ENCODE data around the gene SP4. TPM values are rescaled to one million over a fixed set of nuclear protein-coding genes. Genes with fewer than 3 reads are reported as not detected.

The SP4 gene
- total RNA-seq, 1 donor from 2014 or later = 9.3 TPM

DNA sequence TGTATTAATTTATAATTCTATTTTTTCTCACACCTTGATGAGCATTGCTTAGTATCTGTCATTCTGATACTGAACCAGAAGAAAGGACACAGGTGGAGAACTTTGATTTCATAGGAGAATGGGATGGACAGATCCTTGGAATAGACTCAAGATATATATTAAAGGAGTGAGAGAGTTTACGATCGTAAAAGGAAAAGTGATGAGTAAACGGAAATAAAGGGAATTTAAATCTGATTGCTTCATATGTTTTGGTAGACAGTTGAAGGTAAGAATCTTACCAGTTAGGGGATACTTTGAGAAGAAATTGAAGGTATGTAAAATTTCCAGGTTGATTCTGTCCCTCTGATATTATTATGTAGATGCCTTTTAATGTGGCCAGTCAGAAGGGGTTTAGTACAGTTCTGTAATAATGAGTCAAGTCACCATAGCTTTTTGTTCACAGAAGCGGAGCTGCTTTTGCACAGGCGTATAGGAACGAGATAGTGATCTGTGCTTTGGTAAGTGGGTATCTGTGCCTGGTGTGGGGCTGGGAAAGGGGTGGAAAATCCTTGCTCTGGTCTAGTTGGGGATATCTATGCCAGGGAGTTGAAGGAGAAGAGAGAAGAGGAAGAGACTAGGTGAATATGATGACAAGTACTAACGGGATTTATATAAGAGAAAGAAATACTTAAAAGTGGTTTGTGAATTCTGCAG lies 15.4 kb downstream of the SP4 start:
- no peak for DNase-seq (ENCODE audit: low spot score)
- Mint-ChIP-seq H3K27ac (ENCODE audit: unreplicated experiment) (no peak overlapping the region), H3K27me3 (ENCODE audit: unreplicated experiment) (peaks cover 1% of the 10 kb centered on the region), H3K36me3 (ENCODE audit: low read depth, unreplicated experiment) (peaks cover 4% of the 10 kb centered on the region), H3K4me3 (ENCODE audit: unreplicated experiment) (no peak overlapping the region), H3K9me3 (ENCODE audit: unreplicated experiment) (no peaks in the 10 kb centered on the region), H3K4me1 (ENCODE audit: unreplicated experiment) (no peaks in the 10 kb centered on the region)
- TF ChIP-seq, protein P1, sequence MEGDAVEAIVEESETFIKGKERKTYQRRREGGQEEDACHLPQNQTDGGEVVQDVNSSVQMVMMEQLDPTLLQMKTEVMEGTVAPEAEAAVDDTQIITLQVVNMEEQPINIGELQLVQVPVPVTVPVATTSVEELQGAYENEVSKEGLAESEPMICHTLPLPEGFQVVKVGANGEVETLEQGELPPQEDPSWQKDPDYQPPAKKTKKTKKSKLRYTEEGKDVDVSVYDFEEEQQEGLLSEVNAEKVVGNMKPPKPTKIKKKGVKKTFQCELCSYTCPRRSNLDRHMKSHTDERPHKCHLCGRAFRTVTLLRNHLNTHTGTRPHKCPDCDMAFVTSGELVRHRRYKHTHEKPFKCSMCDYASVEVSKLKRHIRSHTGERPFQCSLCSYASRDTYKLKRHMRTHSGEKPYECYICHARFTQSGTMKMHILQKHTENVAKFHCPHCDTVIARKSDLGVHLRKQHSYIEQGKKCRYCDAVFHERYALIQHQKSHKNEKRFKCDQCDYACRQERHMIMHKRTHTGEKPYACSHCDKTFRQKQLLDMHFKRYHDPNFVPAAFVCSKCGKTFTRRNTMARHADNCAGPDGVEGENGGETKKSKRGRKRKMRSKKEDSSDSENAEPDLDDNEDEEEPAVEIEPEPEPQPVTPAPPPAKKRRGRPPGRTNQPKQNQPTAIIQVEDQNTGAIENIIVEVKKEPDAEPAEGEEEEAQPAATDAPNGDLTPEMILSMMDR (IDR thresholded peaks at IDR 0.05; ENCODE audit: unreplicated experiment) = no peak

DNA sequence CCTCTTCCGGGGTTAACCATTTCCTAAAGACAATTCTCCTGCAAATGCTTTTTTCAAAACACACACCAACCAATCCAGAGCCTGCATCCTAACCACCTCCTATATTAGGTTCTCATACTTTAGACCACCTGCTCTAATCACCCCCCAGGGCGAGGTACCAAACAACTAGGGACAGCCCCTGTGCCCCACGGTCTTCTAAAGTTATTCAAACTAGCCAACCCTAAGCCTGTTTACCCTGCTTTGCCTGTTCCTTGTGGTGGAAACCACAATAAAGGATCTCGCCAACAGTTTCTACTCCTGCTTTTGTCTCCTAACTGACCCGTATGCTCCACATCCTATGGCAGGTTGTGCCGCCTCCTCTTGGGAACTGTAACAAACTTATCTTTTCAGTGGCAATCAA lies 21.1 kb downstream of the SP4 start:
- DNase-seq (ENCODE audit: low spot score) = no peak
- Mint-ChIP-seq H3K27ac (ENCODE audit: unreplicated experiment) (no peak overlapping the region), H3K4me3 (ENCODE audit: unreplicated experiment) (no peak overlapping the region), H3K36me3 (ENCODE audit: low read depth, unreplicated experiment) (peaks cover 11% of the 10 kb centered on the region), H3K4me1 (ENCODE audit: unreplicated experiment) (no peaks in the 10 kb centered on the region), H3K27me3 (ENCODE audit: unreplicated experiment) (no peaks in the 10 kb centered on the region), H3K9me3 (ENCODE audit: unreplicated experiment) (no peaks in the 10 kb centered on the region)
- TF ChIP-seq, protein P1 (IDR thresholded peaks at IDR 0.05; ENCODE audit: unreplicated experiment) = no peak

DNA sequence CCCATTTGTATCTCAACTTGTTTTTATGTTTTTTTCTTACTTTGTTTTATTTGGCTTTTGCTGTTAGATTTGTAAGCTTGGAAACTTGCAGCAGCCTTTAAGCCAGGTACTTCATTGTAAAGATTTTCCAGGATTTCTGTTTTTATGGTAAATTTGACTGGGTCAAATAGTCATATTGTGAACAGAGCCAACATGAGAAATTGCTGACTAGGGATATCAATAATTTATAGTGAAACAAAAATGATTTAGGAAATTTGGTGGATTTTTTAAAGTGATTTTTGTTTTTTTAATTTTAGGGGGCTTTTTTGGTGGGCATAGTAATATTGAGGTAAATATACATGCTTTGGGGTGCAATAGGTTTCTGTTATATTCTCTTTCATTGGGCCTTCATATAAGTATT lies 22.2 kb downstream of the SP4 start:
- TF ChIP-seq, protein P1 (IDR thresholded peaks at IDR 0.05; ENCODE audit: unreplicated experiment) = no peak
- Mint-ChIP-seq H3K36me3 (ENCODE audit: low read depth, unreplicated experiment) (peaks cover 17% of the 10 kb centered on the region), H3K27ac (ENCODE audit: unreplicated experiment) (no peak overlapping the region), H3K4me1 (ENCODE audit: unreplicated experiment) (no peaks in the 10 kb centered on the region), H3K9me3 (ENCODE audit: unreplicated experiment) (no peaks in the 10 kb centered on the region), H3K27me3 (ENCODE audit: unreplicated experiment) (no peaks in the 10 kb centered on the region), H3K4me3 (ENCODE audit: unreplicated experiment) (no peak overlapping the region)
- DNase-seq (ENCODE audit: low spot score) = no peak

DNA sequence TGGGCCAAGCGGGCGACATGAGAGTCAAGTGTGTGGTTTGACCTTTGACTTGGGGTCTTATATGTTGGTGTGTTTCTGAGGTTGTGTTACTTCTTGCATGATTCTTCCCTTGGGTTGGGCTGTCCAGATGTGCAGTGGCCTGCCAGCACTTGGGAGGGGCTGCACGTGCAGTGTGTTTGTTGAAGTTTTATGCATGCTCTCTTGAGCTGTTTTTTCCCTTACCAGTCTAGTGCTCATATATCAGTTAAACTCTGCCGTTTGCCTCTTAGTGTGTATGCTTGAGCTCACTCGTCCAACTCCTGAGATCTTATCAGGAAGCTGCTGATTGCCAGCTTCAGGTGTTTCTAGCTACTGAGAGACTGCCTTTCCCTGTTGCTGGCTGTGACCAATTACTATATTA lies 23.1 kb downstream of the SP4 start:
- Mint-ChIP-seq H3K4me1 (ENCODE audit: unreplicated experiment) (no peaks in the 10 kb centered on the region), H3K36me3 (ENCODE audit: low read depth, unreplicated experiment) (peaks cover 26% of the 10 kb centered on the region), H3K9me3 (ENCODE audit: unreplicated experiment) (no peaks in the 10 kb centered on the region), H3K4me3 (ENCODE audit: unreplicated experiment) (no peak overlapping the region), H3K27me3 (ENCODE audit: unreplicated experiment) (no peaks in the 10 kb centered on the region), H3K27ac (ENCODE audit: unreplicated experiment) (no peak overlapping the region)
- DNase-seq (ENCODE audit: low spot score) = no peak
- TF ChIP-seq, protein P1 (IDR thresholded peaks at IDR 0.05; ENCODE audit: unreplicated experiment) = no peak

DNA sequence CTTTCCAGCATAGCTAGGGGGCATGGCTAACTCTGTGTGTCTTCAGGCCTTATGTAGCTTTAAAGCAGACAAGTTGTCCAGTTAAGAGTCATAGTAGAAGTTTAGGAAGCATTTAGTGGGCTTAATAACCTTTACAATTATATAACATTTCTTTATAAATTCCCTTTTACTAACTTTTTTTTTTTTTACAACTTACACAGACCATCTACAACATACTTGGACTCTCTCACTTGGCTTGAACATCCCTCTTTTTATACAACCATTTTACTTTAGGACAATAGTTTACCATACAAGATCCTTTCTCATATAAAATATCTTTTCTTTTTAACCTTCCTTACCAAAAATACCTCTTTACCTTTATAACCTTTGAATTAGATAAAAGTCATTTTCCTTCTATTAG lies 26.3 kb downstream of the SP4 start:
- no peak overlapping the region for H3K4me3 Mint-ChIP-seq (ENCODE audit: unreplicated experiment)
- no peaks in the 10 kb centered on the region for H3K27me3 Mint-ChIP-seq (ENCODE audit: unreplicated experiment)
- no peak overlapping the region for H3K27ac Mint-ChIP-seq (ENCODE audit: unreplicated experiment)
- peaks cover 36% of the 10 kb centered on the region for H3K36me3 Mint-ChIP-seq (ENCODE audit: low read depth, unreplicated experiment)
- no peak for DNase-seq (ENCODE audit: low spot score)
- TF ChIP-seq, protein P1 (IDR thresholded peaks at IDR 0.05; ENCODE audit: unreplicated experiment) = no peak
- no peaks in the 10 kb centered on the region for H3K4me1 Mint-ChIP-seq (ENCODE audit: unreplicated experiment)
- no peaks in the 10 kb centered on the region for H3K9me3 Mint-ChIP-seq (ENCODE audit: unreplicated experiment)

Measured in endothelial cell (in vitro differentiated cells).